Effector CD8-positive, alpha-beta T cell (primary cell): ENCODE data around the gene HRC.
"Not testable (repeated sequence)": the region's sequence is repeated elsewhere in the genome, so short reads cannot be mapped to it uniquely, and the experiment has no call there.

Experiments
- DNase-seq: peaks from one replicate; lab custom pipeline; 2025; lab: John Stamatoyannopoulos, UW

The HRC gene

DNA sequence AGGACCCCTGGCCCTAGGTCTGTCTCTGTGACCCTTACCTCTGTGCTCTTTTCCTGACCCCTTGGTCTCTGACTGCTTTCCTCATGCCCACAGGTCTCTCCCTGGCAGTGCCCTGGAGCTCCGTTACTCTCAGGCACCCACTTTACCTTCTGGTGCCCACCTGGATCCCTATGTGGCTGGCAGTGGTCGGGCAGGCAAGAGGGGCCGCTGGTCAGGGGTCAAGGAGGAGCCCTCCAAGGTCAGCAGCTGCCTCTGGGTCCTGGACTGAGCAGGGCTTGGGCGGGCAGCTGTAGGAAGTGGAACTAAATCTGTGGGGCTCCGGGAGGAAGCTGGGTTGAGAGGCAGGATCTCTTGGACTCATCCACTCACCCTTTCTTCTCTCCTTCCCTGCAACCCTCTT is 19.5 kb downstream of the HRC start:
- DNase-seq = no peak

- DNase-seq = peak; percentile 41
Observed at GRCh38 chr19:49133621-49134454, 21.4 kb downstream of the HRC start.

- peak; percentile 32 for DNase-seq
Observed at GRCh38 chr19:49132974-49133609, 22.1 kb downstream of the HRC start.

DNA sequence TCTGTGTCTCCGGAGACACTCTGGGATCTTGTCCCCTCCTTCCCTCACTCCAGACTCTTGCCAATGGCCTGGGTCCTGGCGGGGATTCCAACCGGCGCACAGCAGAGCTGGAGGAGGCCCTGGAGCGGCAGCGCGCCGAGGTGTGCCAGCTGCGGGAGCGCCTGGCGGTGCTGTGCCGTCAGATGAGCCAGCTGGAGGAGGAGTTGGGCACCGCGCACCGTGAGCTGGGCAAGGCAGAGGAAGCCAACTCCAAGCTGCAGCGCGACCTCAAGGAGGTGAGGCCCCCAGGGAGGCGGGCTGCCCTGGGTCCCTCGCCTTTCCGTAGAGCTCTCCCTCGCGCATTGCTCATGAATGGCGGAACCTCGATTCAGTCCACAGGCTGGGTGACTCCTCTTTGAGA is 24.9 kb downstream of the HRC start:
- no peak for DNase-seq

GRCh38 chr19:49129238-49129583 is 26.0 kb downstream of the HRC start:
- no peak for DNase-seq

DNA sequence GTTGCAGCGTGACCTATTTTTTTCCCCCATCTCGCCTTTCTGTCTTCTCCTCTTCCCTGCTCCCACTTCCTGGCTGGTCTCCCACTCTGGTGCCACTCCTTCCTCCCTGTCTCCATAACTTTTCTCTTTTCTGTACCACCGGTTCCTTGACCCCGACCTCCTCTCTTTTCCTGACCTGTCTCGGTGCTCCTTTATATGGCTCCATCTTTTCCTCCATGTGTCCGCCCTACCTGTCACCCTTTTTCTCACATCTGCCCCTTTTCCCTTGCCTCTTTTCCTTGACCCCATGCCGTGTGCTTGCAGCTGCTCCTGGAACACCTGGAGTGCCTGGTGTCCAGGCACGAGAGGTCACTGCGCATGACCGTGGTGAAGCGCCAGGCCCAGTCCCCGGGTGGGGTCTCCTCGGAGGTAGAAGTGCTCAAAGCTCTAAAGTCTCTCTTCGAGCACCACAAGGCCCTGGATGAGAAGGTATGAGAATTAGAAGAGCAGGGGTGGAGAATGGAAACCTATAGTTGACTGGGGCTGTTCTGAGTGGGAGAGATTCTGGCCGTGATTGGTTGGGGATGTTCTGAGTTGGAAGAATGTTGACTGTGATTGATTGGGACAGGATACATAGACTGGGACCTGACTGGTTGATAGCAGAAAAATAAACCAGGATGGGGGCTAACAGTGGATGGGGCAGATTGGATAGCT is 26.5 kb downstream of the HRC start:
- no peak for DNase-seq

DNA sequence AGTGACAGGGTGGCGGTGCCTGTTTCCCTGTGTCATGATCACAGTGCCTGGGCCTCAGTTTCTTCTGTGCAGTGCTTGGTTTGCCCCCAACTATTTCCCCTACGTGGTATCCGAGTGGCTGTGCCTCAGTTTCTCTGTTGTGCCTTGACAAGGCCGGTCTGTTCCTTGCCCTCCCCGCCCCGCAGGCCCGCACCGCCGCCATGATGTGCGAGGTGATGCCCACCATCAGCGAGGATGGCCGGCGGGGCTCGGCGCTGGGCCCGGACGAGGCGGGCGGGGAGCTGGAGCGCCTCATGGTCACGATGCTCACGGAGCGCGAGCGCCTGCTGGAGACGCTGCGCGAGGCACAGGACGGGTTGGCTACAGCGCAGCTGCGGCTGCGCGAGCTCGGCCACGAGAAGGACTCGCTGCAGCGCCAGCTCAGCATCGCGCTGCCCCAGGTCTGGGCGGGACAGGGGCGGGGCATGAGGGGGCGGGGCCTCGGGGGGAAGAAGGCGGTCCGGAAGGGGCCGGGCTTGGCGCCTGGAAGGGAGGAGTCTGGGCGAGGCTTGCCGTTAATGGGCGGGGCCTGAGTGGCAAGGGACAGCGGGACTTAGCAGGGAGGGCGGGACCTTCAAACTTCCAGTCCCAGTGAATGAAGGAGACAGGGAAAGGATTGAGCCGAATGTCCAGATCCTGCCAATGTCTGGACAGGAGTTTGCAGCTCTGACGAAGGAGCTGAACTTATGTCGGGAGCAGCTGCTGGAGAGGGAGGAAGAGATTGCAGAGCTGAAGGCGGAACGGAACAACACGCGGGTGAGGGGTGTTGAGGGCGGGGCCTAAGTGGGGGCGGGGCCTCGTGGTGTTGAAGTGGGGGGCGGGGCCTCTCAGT is 27.3 kb downstream of the HRC start:
- DNase-seq = peak; percentile 95

GRCh38 chr19:49127225-49127624 is 28.0 kb downstream of the HRC start:
- not testable (repeated sequence) for DNase-seq

GRCh38 chr19:49126575-49126974 is 28.6 kb downstream of the HRC start:
- no peak for DNase-seq

DNA sequence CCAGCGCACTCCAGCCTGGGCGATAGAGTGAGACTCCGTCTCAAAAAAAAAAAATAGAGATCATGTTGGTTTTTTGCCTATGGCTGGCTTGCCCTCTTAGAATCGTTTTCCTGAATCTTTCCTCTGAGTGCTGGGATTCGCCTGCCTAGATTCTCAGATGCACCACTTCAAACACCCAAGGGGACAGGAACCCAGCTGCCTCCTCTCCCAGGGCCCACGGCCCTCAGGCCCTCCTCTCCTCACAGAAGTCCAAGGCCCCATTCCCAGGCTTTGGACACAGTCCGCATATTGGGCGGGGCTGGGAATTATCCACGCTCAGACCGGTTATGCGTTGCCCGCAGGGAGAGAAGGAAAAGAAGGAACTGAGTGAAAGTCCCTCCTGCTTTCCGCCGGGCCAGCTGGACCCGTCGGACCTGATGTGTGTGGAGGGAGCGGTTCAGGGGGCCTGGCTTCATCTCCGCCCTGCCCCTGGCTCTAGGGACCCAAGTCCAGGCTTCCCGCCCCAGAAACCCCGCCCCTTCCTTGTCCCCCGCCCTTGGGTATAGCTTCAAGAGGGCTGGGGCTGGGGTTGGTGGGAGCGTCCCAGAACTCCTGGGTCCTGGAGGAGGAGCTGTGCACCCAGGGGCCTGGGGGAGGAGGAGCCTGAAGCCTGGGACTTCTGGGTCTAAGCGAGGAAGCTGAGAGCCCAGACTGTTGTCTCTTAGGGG is 30.0 kb downstream of the HRC start:
- no peak for DNase-seq

DNA sequence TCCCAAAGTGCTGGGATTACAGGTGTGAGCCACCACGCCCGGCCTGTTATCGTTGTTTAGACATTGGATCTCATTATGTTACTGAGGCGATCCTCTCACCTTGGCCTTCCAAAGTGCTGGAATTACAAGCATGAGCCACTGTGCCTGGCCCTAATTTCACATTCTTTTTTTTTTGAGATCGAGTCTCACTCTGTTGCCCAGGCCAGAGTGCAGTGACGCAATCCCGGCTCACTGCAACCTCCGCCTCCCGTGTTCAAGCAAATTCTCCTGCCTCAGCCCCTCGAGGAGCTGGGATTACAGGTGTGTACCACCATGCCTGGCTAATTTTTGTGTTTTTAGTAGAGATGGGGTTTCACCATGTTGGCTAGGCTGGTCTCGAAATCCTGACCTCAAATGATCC is 31.9 kb downstream of the HRC start:
- not testable (repeated sequence) for DNase-seq

- DNase-seq = not testable (repeated sequence)
Observed at GRCh38 chr19:49121841-49122240, 33.4 kb downstream of the HRC start.

GRCh38 chr19:49120868-49121267 is 34.3 kb downstream of the HRC start:
- DNase-seq = no peak

DNA sequence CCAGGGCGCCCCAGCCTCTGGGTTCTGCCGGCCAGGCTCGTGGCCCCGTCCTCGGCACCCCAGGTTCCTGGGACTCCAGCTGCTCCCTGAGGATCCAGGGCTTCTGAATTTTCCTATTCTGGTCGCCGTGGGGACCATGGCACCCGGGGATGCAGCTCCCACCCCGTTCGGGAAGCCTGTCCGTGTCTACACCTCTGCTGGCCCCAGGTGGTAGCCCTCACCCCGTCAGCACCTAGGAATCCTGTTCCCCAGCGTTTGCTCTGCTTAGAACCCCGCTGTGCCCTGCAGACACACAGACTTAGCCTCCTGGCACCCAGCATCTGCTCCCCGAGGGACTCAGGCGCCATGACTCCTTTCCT is 34.9 kb downstream of the HRC start:
- no peak for DNase-seq

DNA sequence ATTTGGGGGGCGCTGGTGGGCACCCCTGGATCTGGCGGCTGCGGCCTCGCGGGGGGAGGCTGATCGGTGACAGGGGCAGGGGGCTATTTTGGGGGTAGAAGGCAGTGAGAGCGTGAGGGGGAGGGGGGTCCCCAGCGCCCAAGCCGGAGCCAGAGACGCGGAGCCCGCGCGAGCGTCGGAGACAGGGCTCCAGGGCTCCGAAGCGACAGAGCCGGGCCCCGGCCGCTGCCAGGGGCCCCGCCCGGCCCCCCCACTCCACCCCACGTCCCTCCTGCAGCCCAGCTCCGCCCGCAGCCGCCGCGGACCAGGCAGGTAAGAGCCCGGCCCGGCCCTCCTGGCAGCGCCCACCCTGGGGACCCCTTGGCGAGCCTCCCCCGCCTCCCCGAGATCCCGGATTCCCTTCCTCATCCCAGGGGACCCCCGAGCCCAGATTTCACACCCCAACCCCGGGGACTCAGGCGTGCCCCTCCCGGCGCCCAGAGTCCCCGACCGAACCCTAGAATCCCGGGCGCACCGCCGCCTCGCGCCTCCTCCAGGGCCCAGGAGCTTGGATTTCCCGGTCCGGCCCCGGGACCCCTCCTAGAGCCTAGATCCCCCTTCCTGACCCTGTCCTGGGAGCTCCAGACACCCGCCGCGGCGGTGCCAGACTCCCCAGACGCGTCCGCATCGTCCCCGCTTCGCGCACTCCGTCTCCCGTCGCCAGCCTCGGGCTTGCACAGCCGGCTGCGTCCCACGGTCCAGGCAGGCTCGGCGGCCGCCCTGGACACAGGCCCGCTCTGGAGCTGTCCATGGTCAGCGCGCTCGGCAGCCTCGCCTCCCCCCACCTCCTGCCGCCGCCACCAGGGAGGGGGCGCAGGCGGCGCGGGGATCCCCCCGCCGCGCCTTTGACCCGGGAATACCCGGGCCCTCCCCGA is 35.5 kb downstream of the HRC start, which contains the start of gene PPFIA3:
Gene PPFIA3 (plus strand): TSS at position 134 of the 914 bp plus-strand sequence. CDS start 8,330 bp downstream, outside the sequence.
- no peak for DNase-seq

DNA sequence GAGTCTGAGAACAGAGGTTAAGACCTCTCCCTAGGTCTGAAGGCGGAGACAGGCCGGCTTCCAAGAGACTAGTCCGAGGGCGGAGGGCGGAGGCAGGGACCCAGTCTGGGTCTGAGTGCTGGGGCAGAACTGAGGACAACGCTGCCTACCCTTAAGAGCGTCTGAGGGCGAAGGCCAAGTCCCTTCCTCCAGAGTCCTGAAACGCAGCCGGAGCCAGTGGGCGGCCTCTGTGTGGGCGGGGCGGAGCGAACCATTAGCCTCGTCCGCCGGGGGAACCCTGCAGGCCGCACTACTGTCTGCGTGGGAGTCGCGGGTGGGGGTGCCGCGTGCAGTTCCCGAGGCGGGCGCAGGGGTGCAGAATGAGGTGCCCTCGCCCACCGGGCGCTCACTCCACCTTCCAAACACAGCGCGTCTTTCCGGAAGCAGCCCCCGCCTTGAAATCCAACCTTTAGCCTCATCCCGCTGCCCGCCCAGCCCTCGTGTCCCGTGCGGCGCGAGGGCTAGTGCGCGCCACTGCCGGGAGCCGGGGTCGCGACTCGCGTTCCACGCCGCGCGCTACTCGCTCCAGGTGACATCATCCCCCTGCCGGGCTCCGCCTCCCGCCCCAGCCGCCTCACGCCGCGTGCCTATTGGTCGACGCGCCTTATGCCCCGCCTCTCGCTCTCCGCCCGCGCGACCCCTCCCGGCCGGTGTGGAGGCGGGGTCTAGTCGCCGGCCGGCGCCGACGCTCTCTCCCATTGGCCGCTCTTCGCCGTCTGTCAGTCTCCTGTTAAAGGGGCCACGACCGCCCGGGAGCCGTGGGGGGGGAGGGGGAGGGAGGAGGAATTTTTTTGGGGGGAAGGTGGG is 36.4 kb downstream of the HRC start, which contains the start of gene C19orf73:
Gene C19orf73 (minus strand): TSS at position 579 of the 846 bp plus-strand sequence. CDS start 121 bp downstream, at position 458.
- DNase-seq = peak; percentile 90

DNA sequence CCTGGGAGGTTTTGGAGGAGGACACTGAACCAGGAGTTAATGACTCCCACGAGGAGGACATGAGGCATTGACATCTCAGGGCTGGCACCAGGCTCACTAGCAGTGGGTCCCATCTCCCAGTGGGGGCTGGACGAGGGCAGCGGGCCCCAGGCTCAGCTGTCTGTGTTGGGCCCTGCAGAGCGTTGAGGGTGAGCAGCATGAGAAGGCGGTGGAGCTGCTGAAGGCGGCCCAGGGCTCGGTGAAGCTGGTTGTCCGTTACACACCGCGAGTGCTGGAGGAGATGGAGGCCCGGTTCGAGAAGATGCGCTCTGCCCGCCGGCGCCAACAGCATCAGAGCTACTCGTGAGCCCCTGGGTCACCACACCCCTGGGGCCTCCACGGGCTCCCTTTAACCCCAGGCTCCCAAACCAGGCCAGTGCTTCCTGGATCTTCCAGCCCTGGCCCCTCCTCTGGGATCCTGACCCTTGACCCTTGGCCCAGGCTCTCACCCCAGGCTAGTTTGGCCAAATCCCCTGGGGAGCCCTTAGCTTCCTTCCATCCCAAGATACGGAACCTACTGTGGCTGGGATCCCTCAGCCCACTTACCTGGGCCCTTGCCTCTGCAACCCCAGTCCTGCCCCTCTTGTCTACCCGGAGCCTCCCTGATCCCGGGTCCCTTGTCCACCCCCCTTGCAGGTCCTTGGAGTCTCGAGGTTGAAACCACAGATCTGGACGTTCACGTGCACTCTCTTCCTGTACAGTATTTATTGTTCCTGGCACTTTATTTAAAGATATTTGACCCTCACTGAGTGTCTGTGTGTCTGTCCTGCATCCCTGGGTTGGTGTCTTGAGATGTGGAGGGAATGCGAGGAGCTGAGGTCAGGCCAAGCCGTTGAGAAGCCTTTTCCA is 37.3 kb downstream of the HRC start:
- no peak for DNase-seq

DNA sequence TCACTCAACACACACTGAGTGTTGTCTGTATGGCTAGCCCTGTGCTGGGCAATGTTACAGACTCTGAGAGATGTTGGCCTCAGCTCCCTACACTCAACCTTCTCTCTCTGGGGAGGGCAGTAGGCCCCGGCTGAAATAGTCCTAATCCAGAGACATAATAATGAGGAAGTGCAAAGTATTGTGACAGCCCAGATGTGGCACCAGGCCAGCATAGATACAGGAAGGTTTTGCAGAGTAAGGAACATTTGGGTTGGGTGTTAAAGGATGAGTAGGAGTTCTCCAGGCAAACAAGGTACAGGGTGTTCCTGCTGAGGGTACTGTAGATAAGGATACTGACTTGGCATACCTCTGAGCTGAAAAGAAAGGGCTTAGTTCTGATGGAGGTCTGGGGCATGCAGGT is 38.7 kb downstream of the HRC start:
- no peak for DNase-seq
